HG03342 (cell line): ENCODE measurements around the gene RGCC.
A peak's percentile ranks its signal among the peaks of the same experiment; 100 is the strongest.

Source experiments
- ATAC-seq: cut with Tn5 transposase; IDR thresholded peaks from one replicate; pipeline ENCODE4 v1.9.1; 2021; ENCODE audit warnings: mild to moderate bottlenecking, moderate library complexity; ENCODE audit not compliant: unreplicated experiment

Gene RGCC

GRCh38 chr13:41452462-41452861, 4.9 kb upstream of the RGCC start:
- ATAC-seq: no peak

- ATAC-seq: no peak
Observed at GRCh38 chr13:41453620-41454019, 3.7 kb upstream of the RGCC start.

GRCh38 chr13:41454170-41454569, 3.2 kb upstream of the RGCC start:
- no peak for ATAC-seq

GRCh38 chr13:41455725-41456419, 1.5 kb upstream of the RGCC start:
- ATAC-seq: no peak

- ATAC-seq: peak; percentile 5
Observed at GRCh38 chr13:41457589-41458186, 338 bp downstream of the RGCC start.

- no peak for ATAC-seq
Observed at GRCh38 chr13:41458187-41458760, 924 bp downstream of the RGCC start.

GRCh38 chr13:41458761-41459431, 1.5 kb downstream of the RGCC start:
- ATAC-seq: no peak

GRCh38 chr13:41459432-41460073, 2.2 kb downstream of the RGCC start:
- no peak for ATAC-seq

GRCh38 chr13:41460074-41460465, 2.7 kb downstream of the RGCC start:
- no peak for ATAC-seq

GRCh38 chr13:41460930-41461329, 3.6 kb downstream of the RGCC start:
- ATAC-seq: no peak

GRCh38 chr13:41461527-41462139, 4.3 kb downstream of the RGCC start:
- ATAC-seq: no peak

- ATAC-seq: no peak
Observed at GRCh38 chr13:41462427-41462826, 5.1 kb downstream of the RGCC start.

- peak; percentile 40 for ATAC-seq
Observed at GRCh38 chr13:41463838-41464602, 6.7 kb downstream of the RGCC start.

- ATAC-seq: peak; percentile 87
Observed at GRCh38 chr13:41465241-41465847, 8.0 kb downstream of the RGCC start.

GRCh38 chr13:41465898-41466320, 8.6 kb downstream of the RGCC start:
- no peak for ATAC-seq

- ATAC-seq: no peak
Observed at GRCh38 chr13:41467425-41467945, 10.1 kb downstream of the RGCC start.

- no peak for ATAC-seq
Observed at GRCh38 chr13:41468631-41469030, 11.3 kb downstream of the RGCC start.

GRCh38 chr13:41470196-41470595, 12.8 kb downstream of the RGCC start:
- ATAC-seq: no peak

GRCh38 chr13:41471785-41472184, 14.4 kb downstream of the RGCC start:
- no peak for ATAC-seq

- no peak for ATAC-seq
Observed at GRCh38 chr13:41487222-41487621, 29.9 kb downstream of the RGCC start.
